G401 (cell line): ENCODE data around the gene FUOM. TPM values are rescaled to one million over a fixed set of nuclear protein-coding genes. Genes with fewer than 3 reads are reported as not detected.
"Not testable (repeated sequence)": the region's sequence is repeated elsewhere in the genome, so short reads cannot be mapped to it uniquely, and the experiment has no call there.

Experiments used
- DNase-seq: peaks from one replicate; pipeline ENCODE4 v3.0.0-alpha.2; 2015; ENCODE audit warnings: low spot score
- in situ Hi-C: cut with HindIII; loops from 2 replicates; pipeline ENCODE4 v1.10.0; 2016; ENCODE audit warnings: low sequenced_read_pairs, mixed read lengths
- total RNA-seq: library from RNA; depleted of rRNA; stranded (reverse); fragments of >200 nt; shearing (Covaris generic); gene quantifications from 2 replicates; pipeline ENCODE4 v1.2.3, GENCODE V29; 2014

Gene FUOM
- total RNA-seq, 1 experiment from 2014 or later, result 65.7 TPM

DNA sequence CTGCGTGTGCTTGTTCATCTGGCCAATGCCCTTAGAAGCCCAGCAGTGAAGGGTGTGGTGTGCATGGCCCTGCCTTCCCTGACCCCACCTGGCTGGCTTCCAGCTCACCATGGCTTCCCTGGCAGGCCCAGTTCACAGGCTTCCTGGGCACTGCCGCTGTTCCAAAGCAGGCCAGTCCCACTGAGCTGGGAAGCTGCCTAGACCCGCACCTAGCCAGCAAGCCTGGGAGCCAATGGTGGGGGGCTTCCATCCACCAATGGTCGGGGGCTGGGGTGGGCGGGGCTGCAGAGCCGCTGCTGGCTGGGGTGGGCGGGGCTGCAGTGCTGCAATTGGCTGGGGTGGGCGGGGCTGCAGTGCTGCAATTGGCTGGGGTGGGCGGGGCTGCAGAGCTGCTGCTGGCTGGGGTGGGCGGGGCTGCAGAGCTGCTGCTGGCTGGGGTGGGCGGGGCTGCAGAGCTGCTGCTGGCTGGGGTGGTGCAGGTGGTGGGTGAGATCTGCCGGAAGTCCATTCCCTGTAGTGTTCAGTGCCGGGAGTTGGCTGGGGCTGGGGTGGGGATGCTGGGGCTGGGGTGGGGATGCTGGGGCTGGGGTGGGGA lies 33.5 kb downstream of the FUOM start:
- in situ Hi-C loops, result no loop called here
- DNase-seq, result peak; percentile 43

DNA sequence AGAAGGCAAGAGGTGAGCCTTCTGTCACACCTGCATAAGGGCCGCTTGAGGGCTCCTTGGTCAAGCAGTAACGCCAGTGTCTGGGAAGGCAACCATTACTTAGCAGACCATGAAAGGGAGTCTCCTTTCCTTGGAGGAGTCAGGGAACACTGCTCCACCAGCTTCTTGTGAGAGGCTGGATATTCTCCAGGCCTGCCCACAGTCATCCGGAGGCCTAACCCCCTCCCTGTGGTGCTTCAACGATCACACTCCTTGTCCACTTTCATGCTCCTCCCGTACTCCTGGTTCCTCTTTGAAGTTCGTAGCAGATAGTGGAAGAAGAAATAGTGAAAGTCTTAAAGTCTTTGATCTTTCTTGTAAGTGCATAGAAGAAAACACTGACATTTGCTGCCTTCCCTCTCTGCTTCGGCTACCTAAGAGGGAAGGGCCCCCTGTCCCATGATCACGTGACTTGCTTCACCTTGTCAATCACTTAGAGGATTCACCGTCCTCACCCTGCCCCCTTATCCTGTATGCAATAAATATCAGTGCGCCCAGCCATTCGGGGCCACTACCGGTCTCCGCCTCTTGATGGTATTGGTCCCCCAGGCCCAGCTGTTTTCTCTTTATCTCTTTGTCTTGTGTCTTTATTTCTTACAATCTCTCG lies 35.6 kb downstream of the FUOM start:
- in situ Hi-C loops, DNase-seq: not testable (repeated sequence)

GRCh38 chr10:133320852-133321422 lies 36.9 kb downstream of the FUOM start:
- in situ Hi-C loops, DNase-seq: not testable (repeated sequence)

DNA sequence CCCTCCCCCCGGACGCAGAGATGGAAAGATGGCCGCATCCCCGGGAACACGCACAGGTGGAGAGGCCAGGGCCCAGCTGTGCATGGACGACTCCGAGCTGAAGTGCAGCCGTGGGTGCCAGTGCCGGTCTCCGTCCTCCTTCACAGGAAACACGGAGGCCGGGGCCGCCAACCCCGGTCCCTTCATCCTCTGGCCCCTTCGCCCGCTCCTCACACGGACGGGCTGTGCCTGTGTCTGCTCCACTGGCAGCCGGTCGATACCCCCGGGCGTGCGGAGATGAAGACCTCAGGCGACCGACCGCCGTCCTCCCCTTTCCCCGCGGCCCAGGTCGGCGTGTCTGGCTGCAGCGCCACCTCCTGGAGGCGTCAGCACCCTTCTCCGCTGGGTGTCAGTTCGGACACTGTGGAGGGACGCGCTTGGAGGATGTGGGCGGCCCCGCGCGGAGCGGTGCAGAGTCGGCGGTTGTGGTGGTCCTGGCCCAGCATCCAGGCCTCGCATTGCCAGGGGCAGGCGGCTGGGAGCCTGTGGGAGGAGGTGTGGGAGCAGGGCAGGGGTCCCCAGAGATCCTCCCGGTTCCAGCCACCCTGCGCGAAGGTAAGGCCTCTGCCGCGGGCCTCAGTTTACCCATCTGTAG lies 39.2 kb downstream of the FUOM start:
- in situ Hi-C loops, result no loop called here
- peak; percentile 58 for DNase-seq

DNA sequence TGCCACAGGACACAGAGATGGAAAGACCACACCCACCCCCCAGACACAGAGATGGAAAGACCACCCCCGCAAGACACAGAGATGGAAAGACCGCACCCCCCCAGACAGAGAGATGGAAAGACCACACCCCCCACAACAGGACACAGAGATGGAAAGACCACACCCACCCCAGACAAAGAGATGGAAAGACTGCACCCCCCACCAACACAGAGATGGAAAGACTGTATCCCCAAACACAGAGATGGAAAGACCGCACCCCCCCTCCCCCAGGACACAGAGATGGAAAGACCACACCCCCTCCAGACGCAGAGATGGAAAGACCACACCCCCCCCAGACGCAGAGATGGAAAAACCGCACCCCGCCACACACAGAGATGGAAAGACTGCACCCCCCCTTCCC lies 41.1 kb downstream of the FUOM start:
- DNase-seq, result no peak
- in situ Hi-C loops, result no loop called here

DNA sequence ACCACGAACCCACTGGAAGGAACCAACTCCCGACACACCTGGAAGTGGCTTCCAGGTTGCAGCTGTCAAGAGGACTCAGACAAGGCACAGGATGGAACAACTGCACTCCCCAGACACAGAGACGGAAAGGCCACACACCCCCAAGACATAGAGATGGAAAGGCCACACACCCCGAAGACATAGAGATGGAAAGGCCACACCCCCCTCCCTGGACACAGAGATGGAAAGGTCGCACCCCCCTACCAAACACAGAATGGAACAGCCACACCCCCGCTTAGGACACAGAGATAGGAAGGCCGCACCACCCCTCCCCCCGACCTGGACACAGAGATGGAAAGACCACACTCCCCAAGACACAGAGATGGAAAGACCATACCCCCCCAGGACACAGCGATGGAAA lies 41.6 kb downstream of the FUOM start:
- no peak for DNase-seq
- in situ Hi-C loops, result no loop called here

GRCh38 chr10:133315847-133316246 lies 42.0 kb downstream of the FUOM start:
- DNase-seq, result peak; percentile 20
- in situ Hi-C loops, result no loop called here

DNA sequence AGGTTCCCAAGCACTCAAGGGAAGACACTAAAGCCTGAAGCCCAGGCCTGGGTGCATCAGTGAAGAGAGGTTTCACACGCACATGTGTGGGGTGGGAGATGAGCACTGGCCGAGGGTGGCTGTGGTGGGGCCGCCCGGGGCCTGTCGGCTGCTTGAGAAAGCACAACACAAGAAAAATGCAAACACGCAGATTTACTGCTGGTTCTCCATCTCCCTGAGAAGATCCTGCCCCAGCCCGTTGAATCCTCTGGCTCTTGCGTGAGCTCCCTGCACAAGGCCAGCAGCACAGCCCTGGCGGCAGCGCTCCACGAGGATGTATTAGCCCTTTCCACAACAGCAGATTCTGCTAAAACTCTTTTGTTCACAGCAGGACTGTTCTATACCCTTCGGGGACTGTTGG lies 42.9 kb downstream of the FUOM start:
- in situ Hi-C loops, result no loop called here
- peak; percentile 9 for DNase-seq

DNA sequence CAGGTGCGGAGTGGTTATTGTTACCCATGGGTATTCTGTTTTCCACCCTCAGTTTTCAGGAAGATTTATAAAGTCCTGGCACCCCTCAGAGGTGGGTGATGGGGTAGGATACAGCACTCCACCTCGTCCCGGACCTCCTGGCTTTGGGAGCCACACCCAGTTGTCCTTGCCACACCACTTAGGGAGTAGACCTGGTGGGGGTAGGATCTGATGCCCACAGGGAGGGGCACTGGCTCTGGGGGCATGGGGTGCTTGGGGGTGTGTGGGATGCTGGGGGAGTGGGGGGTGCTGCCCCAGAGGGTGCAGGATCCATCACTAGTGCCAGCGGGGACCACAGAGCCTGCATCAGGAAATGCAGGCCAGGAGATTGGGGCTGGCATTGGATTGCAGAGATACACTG lies 44.6 kb downstream of the FUOM start:
- no peak for DNase-seq
- in situ Hi-C loops, result no loop called here

DNA sequence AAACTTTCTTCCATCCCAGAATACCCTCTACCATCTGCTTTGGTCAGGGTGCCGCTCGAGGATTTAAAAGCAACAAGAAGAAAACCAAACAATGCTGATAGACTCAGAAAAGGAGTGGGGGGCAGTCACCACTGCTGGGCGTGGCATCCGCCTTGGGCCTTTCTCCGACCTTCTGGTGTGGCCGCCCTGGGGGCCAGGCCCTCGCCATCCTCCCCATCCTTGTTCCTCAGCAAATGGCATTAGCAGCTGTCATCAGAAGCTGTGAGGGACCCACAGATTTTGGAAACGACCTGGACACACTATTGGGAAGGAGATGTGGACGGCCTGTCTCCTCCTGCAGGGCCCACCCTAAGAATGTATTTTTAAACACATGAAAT lies 45.1 kb downstream of the FUOM start:
- in situ Hi-C loops, result no loop called here
- no peak for DNase-seq

- in situ Hi-C loops, result no loop called here
Measured at GRCh38 chr10:133312016-133312768, 45.6 kb downstream of the FUOM start.

DNA sequence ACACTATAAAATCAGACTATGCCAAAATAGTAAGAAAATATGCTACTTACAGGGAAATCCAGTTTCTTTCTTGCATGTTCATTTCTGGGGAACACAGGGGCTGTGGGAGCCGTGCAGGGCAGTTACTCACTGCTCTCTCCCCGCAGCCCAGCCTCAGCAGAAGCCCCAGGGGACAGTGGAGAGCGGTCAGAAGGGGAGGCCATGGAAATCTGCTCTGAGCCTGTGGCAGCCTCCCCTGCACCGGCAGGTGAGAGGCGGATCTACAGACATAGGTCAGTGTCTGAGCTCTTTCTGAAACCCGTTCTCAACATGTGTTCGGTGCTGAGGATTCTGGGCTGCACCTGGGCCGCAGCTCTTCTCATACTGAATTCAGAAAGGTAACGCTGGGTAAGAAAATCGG lies 46.2 kb downstream of the FUOM start:
- DNase-seq, result no peak
- in situ Hi-C loops, result no loop called here

More at GRCh38 chr10:133312016-133312768, 45.6 kb downstream of the FUOM start:
- no peak for DNase-seq

GRCh38 chr10:133310789-133311188 lies 47.0 kb downstream of the FUOM start:
- in situ Hi-C loops, result no loop called here
- DNase-seq, result no peak

- no peak for DNase-seq
- in situ Hi-C loops, result no loop called here
Measured at GRCh38 chr10:133310399-133310755, 47.4 kb downstream of the FUOM start.

- no peak for DNase-seq
Measured at GRCh38 chr10:133309720-133310398, 48.0 kb downstream of the FUOM start.

GRCh38 chr10:133309100-133309719 lies 48.6 kb downstream of the FUOM start:
- in situ Hi-C loops, result no loop called here
- peak; percentile 90 for DNase-seq

More at GRCh38 chr10:133309720-133310398, 48.0 kb downstream of the FUOM start:
- in situ Hi-C loops, result no loop called here

GRCh38 chr10:133308421-133309099 lies 49.3 kb downstream of the FUOM start, which contains the start of the genes TUBGCP2 and ZNF511:
Gene TUBGCP2, minus strand, starts transcription at chr10:133308872. Its CDS starts 5,931 bp downstream, at chr10:133302941.
Gene ZNF511, plus strand, starts transcription at chr10:133308914. Its CDS starts 30 bp downstream, at chr10:133308944.
- in situ Hi-C loops, result no loop called here
- peak; percentile 72 for DNase-seq
